Measurements from ENCODE around the gene ZNF462.

- TF ChIP-seq RAD21 (IDR thresholded peaks at IDR 0.05; ENCODE audit: low read depth) (no peak), CEBPB (IDR thresholded peaks at IDR 0.05) (no peak), MAX (IDR thresholded peaks at IDR 0.05) (no peak), TAF1 (IDR thresholded peaks at IDR 0.05; ENCODE audit: low read depth) (no peak)
Measured at GRCh38 chr9:106961623-106962022, 98.7 kb downstream of the ZNF462 start.

Data from Ishikawa (cell line).